HUES48 (cell line): Measurements from ENCODE around the gene DPF3.

Experiments
- H3K27ac ChIP-seq: one replicate; pipeline ENCODE4 v1.7.0; 2013; ENCODE audit warnings: low read depth, low read length, inconsistent platforms
- H3K27me3 ChIP-seq: 2 replicates; pipeline ENCODE4 v1.6.1; 2013; ENCODE audit warnings: mild to moderate bottlenecking, low read length; ENCODE audit not compliant: control insufficient read depth, insufficient read depth
- H3K36me3 ChIP-seq: 2 replicates; pipeline ENCODE4 v1.6.1; 2013; ENCODE audit warnings: low read length; ENCODE audit not compliant: control insufficient read depth, insufficient read depth
- H3K4me1 ChIP-seq: 2 replicates; pipeline ENCODE4 v1.6.1; 2013; ENCODE audit warnings: mild to moderate bottlenecking, low read length; ENCODE audit not compliant: control insufficient read depth, insufficient read depth
- H3K4me3 ChIP-seq: 2 replicates; pipeline ENCODE4 v1.5.1; 2013; ENCODE audit warnings: mild to moderate bottlenecking, low read depth, low read length
- H3K9ac ChIP-seq: 2 replicates; pipeline ENCODE4 v1.6.1; 2013; ENCODE audit warnings: mild to moderate bottlenecking, low read depth, low read length, moderate library complexity
- H3K9me3 ChIP-seq: 2 replicates; pipeline ENCODE4 v1.6.1; 2013; ENCODE audit warnings: low read length; ENCODE audit not compliant: control insufficient read depth, insufficient read depth

Gene DPF3

GRCh38 chr14:72816287-72816686 is 77.6 kb downstream of the DPF3 start:
- no peak overlapping the region for H3K4me3 ChIP-seq
- no peak overlapping the region for H3K27ac ChIP-seq
- no peaks in the 10 kb centered on the region for H3K27me3 ChIP-seq
- H3K9me3 ChIP-seq: no peaks in the 10 kb centered on the region
- H3K9ac ChIP-seq: no peak overlapping the region
- H3K4me1 ChIP-seq: no peaks in the 10 kb centered on the region
- no peaks in the 10 kb centered on the region for H3K36me3 ChIP-seq

DNA sequence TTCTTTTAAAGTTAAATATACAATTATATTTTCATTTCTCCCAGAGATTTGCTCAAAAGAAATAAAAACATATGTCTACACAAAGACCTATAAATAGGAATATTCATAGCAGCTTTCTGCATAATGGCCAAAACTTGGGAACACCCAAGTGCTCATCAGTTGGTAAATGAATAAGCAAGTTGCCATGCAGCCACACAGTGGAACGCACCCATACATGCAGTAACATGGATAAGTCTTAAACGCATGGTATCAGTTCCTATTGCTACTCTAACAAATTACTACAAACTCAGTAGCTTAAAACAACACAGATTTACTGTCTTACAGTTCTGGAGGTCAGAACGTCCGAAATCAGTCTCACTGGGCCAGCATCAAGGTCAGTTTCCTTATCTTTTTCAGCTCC is 78.5 kb downstream of the DPF3 start:
- Histone ChIP-seq H3K36me3 (no peaks in the 10 kb centered on the region), H3K9me3 (no peaks in the 10 kb centered on the region), H3K27me3 (no peaks in the 10 kb centered on the region), H3K4me1 (no peaks in the 10 kb centered on the region), H3K9ac (no peak overlapping the region), H3K27ac (no peak overlapping the region), H3K4me3 (no peak overlapping the region)

- Histone ChIP-seq H3K27me3 (peaks cover 4% of the 10 kb centered on the region; the same call in 1 of the 2 replicates), H3K9me3 (no peaks in the 10 kb centered on the region), H3K4me3 (no peak overlapping the region), H3K4me1 (no peaks in the 10 kb centered on the region), H3K36me3 (no peaks in the 10 kb centered on the region), H3K9ac (no peak overlapping the region), H3K27ac (no peak overlapping the region)
Observed at GRCh38 chr14:72812292-72812851, 81.5 kb downstream of the DPF3 start.

- no peaks in the 10 kb centered on the region for H3K36me3 ChIP-seq
- H3K9ac ChIP-seq: no peak overlapping the region
- no peak overlapping the region for H3K27ac ChIP-seq
- no peak overlapping the region for H3K4me3 ChIP-seq
- H3K9me3 ChIP-seq: no peaks in the 10 kb centered on the region
- no peaks in the 10 kb centered on the region for H3K4me1 ChIP-seq
- peaks cover 20% of the 10 kb centered on the region for H3K27me3 ChIP-seq
Observed at GRCh38 chr14:72810201-72810600, 83.7 kb downstream of the DPF3 start.

DNA sequence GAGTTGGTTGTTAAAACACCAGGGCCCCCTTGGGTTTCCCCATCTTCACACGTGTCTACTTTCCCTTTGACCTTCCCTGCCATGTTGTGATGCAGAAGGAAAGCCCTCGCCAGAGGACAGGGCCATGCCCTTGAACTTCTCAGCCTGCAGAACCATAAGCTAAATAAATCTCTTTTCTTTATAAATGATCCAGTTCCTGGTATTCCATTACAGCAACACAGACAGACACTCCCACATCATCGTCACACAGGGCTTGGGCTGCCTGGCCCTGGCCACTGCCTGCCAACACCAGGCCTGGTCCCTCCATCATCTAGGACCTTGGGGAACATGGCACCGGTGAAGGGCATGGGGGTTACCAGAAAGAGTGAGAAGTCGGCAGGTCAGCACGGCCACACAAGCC is 84.8 kb downstream of the DPF3 start:
- peaks cover 9% of the 10 kb centered on the region for H3K4me1 ChIP-seq
- H3K9me3 ChIP-seq: no peaks in the 10 kb centered on the region
- peaks cover 20% of the 10 kb centered on the region for H3K27me3 ChIP-seq
- H3K36me3 ChIP-seq: no peaks in the 10 kb centered on the region
- H3K27ac ChIP-seq: no peak overlapping the region
- no peak overlapping the region for H3K4me3 ChIP-seq
- H3K9ac ChIP-seq: no peak overlapping the region

DNA sequence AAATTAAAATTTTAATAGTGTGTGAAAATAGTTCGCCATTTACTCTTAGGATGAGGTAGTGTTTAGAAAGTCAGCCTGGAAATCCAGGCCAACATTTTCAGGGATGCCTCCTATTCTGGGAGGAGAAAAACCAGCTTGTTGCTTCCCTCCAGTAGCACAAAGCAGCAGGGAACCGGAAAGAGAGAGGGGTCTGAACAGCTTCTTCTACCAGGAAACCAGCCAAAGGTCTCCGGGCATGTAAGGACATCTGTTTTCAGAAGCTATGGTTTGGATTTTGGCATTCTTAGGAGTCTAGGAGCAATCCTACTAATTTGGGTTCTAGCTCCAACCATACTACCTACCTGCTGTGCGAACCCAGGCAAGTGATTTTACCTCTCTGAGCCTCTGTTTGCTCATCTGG is 85.3 kb downstream of the DPF3 start:
- Histone ChIP-seq H3K27ac (no peak overlapping the region), H3K9ac (no peak overlapping the region), H3K27me3 (peaks cover 24% of the 10 kb centered on the region), H3K4me3 (no peak overlapping the region), H3K9me3 (no peaks in the 10 kb centered on the region), H3K36me3 (no peaks in the 10 kb centered on the region), H3K4me1 (peaks cover 14% of the 10 kb centered on the region)

DNA sequence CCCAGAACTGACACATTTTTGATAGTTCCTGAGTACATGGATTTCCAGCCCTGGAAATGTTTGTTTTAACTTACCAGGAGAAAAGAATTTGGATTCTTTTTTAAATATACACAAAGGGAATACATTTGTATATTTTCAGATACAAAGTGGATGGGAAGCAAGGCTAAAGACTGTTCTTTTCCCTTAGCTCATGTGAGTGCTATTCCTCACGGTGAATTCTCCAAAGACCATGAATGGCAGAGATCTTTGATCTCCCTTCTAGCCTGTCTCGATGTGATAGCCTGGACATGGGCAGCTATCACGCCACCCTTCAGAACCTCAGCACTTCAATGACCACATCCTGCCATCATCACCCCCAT is 91.3 kb downstream of the DPF3 start:
- Histone ChIP-seq H3K9ac (no peak overlapping the region), H3K4me1 (peaks cover 16% of the 10 kb centered on the region), H3K27ac (no peak overlapping the region), H3K36me3 (no peaks in the 10 kb centered on the region), H3K9me3 (no peaks in the 10 kb centered on the region), H3K27me3 (peaks cover 42% of the 10 kb centered on the region), H3K4me3 (no peak overlapping the region)

- peaks cover 22% of the 10 kb centered on the region for H3K4me1 ChIP-seq
- no peaks in the 10 kb centered on the region for H3K36me3 ChIP-seq
- no peaks in the 10 kb centered on the region for H3K9me3 ChIP-seq
- H3K27me3 ChIP-seq: peaks cover 42% of the 10 kb centered on the region
- no peak overlapping the region for H3K27ac ChIP-seq
- no peak overlapping the region for H3K9ac ChIP-seq
- H3K4me3 ChIP-seq: no peak overlapping the region
Observed at GRCh38 chr14:72801836-72802587, 91.9 kb downstream of the DPF3 start.

GRCh38 chr14:72801381-72801812 is 92.5 kb downstream of the DPF3 start:
- Histone ChIP-seq H3K27ac (no peak overlapping the region), H3K36me3 (no peaks in the 10 kb centered on the region), H3K4me3 (no peak overlapping the region), H3K27me3 (peaks cover 36% of the 10 kb centered on the region), H3K9me3 (no peaks in the 10 kb centered on the region), H3K9ac (no peak overlapping the region), H3K4me1 (peaks cover 27% of the 10 kb centered on the region)

DNA sequence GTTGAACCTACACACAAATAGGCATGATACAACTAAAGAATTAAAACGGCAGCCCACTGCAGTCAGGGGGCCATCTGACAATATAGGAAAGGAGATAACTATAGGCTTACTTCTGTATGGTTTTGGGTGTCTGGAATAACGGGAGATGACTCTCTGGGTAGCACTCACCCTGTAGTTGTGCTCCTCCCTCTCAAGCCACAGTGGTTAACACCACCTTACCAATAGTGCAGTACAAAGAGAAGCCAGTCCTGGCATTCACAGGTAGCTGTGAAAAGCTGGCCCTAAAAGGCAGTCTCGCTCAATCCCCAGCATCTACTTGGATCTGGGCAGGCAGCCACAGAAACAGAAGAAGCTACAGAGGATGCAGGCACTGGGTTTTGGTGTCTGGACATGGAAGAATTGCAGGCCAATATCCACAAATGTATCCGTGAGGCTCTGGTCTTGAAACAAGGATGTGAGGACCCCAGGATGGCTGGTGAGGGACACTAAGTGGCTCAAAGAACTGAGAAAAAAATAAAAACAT is 93.0 kb downstream of the DPF3 start:
- Histone ChIP-seq H3K36me3 (no peaks in the 10 kb centered on the region), H3K4me3 (no peak overlapping the region), H3K9ac (no peak overlapping the region), H3K27ac (no peak overlapping the region), H3K4me1 (peaks cover 27% of the 10 kb centered on the region), H3K9me3 (no peaks in the 10 kb centered on the region), H3K27me3 (peaks cover 31% of the 10 kb centered on the region)

DNA sequence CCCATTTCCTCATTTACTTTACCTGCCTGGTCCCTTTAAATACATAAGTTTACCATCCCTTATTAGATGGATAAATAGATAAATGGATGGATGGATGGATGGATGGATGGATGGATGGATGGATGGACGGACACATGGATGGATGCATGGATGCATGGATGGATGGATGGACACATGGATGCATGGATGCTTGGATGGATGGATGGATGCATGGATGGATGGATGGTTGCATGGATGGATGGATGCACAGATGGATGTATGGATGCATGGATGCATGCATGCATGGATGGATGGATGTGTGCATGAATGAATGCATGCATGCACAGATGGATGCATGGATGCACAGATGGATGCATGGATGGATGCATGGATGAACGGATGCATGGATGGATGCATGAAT is 93.6 kb downstream of the DPF3 start:
- Histone ChIP-seq H3K9me3 (no peaks in the 10 kb centered on the region), H3K9ac (no peak overlapping the region), H3K27ac (no peak overlapping the region), H3K36me3 (no peaks in the 10 kb centered on the region), H3K4me1 (peaks cover 27% of the 10 kb centered on the region), H3K27me3 (peaks cover 25% of the 10 kb centered on the region), H3K4me3 (no peak overlapping the region)
